HL-60 (cell line): ENCODE measurements around the gene OXER1.

Experiments used
- DNase-seq, 2 experiments: peaks; one replicate each; pipeline ENCODE4 v3.0.0-alpha.2; 2010 to 2020; ENCODE audit warnings: low read depth in 1 of 2, low spot score in 1 of 2
- H3K27ac ChIP-seq: fragments of 250-450 bp; sonication (Bioruptor Pico); replicated peaks from 2 replicates; pipeline ENCODE4 v1.5.1; 2020; ENCODE audit warnings: mild to moderate bottlenecking, moderate library complexity
- H3K27me3 ChIP-seq: fragments of 250-450 bp; sonication (Bioruptor Pico); 2 replicates; pipeline ENCODE4 v1.5.1; 2021; ENCODE audit warnings: mild to moderate bottlenecking, moderate library complexity; ENCODE audit not compliant: insufficient read depth, poor library complexity, severe bottlenecking
- H3K4me3 ChIP-seq: replicated peaks from 2 replicates; pipeline ENCODE4 v1.5.1; 2011; ENCODE audit warnings: mild to moderate bottlenecking, control low read depth, low read length; ENCODE audit not compliant: insufficient read depth
- GABPA ChIP-seq: IDR thresholded peaks from 2 replicates; pipeline ENCODE4 v1.6.1; 2012; ENCODE audit warnings: low read depth
- POLR2AphosphoS5 ChIP-seq: IDR thresholded peaks from 2 replicates; pipeline ENCODE4 v1.6.1; 2012; ENCODE audit warnings: low read depth
- SPI1 ChIP-seq: IDR thresholded peaks from 2 replicates; pipeline ENCODE4 v1.6.1; 2012; ENCODE audit warnings: low read depth, mild to moderate bottlenecking, borderline replicate concordance
- TF ChIP-seq, protein P1 (sequence below): IDR thresholded peaks from 2 replicates; pipeline ENCODE4 v1.6.1; 2012; ENCODE audit warnings: low read depth; ENCODE audit not compliant: insufficient replicate concordance
- TF ChIP-seq, protein P2 (sequence below): IDR thresholded peaks from one replicate; pipeline ENCODE4 v1.5.1; 2011; ENCODE audit warnings: low read length, control low read depth, inconsistent platforms; ENCODE audit not compliant: insufficient read depth

Gene OXER1

DNA sequence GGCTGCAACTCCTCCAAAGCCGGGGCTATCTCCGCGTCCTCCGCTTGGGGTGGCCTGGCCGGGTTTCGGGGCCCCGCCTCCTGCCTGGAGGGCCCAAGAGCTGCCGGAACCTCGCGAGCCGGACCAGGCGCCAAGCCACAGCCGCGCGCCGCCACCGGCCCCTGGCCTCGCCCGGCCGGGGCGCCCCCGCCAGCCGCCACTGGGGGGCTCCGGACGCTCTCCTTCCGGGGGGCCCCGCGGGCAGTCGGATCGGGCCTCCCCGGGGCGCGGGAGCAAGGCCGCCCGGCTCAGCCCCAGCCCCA, 45.8 kb upstream of the OXER1 start:
- peak overlapping the region; percentile 44 for H3K4me3 ChIP-seq
- peak overlapping the region; percentile 64 for H3K27ac ChIP-seq
- peak in 1 of 2 experiments; percentile 82 for DNase-seq
- TF ChIP-seq, protein P1, sequence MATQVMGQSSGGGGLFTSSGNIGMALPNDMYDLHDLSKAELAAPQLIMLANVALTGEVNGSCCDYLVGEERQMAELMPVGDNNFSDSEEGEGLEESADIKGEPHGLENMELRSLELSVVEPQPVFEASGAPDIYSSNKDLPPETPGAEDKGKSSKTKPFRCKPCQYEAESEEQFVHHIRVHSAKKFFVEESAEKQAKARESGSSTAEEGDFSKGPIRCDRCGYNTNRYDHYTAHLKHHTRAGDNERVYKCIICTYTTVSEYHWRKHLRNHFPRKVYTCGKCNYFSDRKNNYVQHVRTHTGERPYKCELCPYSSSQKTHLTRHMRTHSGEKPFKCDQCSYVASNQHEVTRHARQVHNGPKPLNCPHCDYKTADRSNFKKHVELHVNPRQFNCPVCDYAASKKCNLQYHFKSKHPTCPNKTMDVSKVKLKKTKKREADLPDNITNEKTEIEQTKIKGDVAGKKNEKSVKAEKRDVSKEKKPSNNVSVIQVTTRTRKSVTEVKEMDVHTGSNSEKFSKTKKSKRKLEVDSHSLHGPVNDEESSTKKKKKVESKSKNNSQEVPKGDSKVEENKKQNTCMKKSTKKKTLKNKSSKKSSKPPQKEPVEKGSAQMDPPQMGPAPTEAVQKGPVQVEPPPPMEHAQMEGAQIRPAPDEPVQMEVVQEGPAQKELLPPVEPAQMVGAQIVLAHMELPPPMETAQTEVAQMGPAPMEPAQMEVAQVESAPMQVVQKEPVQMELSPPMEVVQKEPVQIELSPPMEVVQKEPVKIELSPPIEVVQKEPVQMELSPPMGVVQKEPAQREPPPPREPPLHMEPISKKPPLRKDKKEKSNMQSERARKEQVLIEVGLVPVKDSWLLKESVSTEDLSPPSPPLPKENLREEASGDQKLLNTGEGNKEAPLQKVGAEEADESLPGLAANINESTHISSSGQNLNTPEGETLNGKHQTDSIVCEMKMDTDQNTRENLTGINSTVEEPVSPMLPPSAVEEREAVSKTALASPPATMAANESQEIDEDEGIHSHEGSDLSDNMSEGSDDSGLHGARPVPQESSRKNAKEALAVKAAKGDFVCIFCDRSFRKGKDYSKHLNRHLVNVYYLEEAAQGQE = no peak
- no peak for TF ChIP-seq GABPA
- no peak for TF ChIP-seq SPI1
- no peak for TF ChIP-seq POLR2AphosphoS5
- TF ChIP-seq, protein P2, sequence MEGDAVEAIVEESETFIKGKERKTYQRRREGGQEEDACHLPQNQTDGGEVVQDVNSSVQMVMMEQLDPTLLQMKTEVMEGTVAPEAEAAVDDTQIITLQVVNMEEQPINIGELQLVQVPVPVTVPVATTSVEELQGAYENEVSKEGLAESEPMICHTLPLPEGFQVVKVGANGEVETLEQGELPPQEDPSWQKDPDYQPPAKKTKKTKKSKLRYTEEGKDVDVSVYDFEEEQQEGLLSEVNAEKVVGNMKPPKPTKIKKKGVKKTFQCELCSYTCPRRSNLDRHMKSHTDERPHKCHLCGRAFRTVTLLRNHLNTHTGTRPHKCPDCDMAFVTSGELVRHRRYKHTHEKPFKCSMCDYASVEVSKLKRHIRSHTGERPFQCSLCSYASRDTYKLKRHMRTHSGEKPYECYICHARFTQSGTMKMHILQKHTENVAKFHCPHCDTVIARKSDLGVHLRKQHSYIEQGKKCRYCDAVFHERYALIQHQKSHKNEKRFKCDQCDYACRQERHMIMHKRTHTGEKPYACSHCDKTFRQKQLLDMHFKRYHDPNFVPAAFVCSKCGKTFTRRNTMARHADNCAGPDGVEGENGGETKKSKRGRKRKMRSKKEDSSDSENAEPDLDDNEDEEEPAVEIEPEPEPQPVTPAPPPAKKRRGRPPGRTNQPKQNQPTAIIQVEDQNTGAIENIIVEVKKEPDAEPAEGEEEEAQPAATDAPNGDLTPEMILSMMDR = no peak
- H3K27me3 ChIP-seq = no peaks in the 10 kb centered on the region

- TF ChIP-seq, protein P2 = no peak
- TF ChIP-seq, protein P1 = no peak
- TF ChIP-seq SPI1 (no peak), POLR2AphosphoS5 (no peak)
- Histone ChIP-seq H3K27me3 (no peaks in the 10 kb centered on the region), H3K27ac (peak overlapping the region; percentile 64), H3K4me3 (peak overlapping the region; percentile 28)
- no peak for DNase-seq
These were observed 45.3 kb upstream of the OXER1 start for GRCh38 chr2:42809131-42809818.

DNA sequence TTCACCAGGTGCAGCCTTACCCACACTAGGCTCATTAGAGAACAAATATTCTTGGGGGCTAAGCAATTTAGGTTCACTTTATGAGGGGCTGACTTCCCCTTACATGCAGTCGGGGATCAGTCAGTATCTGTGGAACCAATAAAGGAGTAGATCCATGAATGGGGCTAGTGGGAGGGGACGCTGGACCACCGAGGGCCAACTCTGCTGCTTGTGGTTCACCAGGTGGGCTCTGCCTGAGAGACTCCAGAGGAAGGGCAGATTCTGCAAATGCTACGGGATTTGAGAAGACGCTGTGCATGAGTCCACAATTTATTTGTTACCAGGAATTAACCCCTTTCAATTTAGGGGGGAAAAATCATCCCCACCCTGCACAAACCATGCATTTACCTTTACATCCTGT, 44.4 kb upstream of the OXER1 start:
- Histone ChIP-seq H3K27ac (no peak overlapping the region), H3K4me3 (no peak overlapping the region), H3K27me3 (no peaks in the 10 kb centered on the region)
- no peak for DNase-seq
- TF ChIP-seq, protein P1 = no peak
- TF ChIP-seq GABPA (no peak), SPI1 (no peak), POLR2AphosphoS5 (no peak)
- TF ChIP-seq, protein P2 = no peak
